ENCODE results near the gene PKP4. TPM values are rescaled to one million over a fixed set of nuclear protein-coding genes. Genes with fewer than 3 reads are reported as not detected.
"Not testable (repeated sequence)": the region's sequence is repeated elsewhere in the genome, so short reads cannot be mapped to it uniquely, and the experiment has no call there.

Gene PKP4
- total RNA-seq, 5 donors from 2014 or later (not counting 1 experiment from before 2014, with no cell fraction given), result 17.3 to 23.1 (median 20.3) TPM

GRCh38 chr2:158464426-158465281 lies 7.9 kb downstream of the PKP4 start:
- no peaks in the 10 kb centered on the region for H3K4me1 ChIP-seq (ENCODE audit: control insufficient read depth in 1 of 2, extremely low read depth in 1 of 2, insufficient read depth in 2 of 2, low read length in 2 of 2)
- Mint-ChIP-seq H3K4me3 (no peak overlapping the region), H3K4me1 (peaks cover 0 to 14% (median 5%) of the 10 kb centered on the region in 3 donors), H3K36me3 (peaks cover 4% of the 10 kb centered on the region), H3K9me3 (no peaks in the 10 kb centered on the region), H3K27me3 (no peaks in the 10 kb centered on the region), H3K27ac (no peak overlapping the region)
- H3K27me3 ChIP-seq (replicated peaks in 1 of 2; ENCODE audit: control insufficient read depth in 2 of 2, extremely low read depth in 1 of 2, insufficient read depth in 2 of 2, low read length in 1 of 2), result no peaks in the 10 kb centered on the region
- no peaks in the 10 kb centered on the region for H3K9me3 ChIP-seq
- H3K27ac ChIP-seq (ENCODE audit: low read length), result no peak overlapping the region
- ATAC-seq (replicated peaks in 1 of 4) (peak in 3 of 4 experiments; percentile 53 to 72 (median 64)), DNase-seq (peak in 1 of 35 experiments; percentile 45)
- 100% methylated on average over 1 of the region's 4 CpGs for WGBS (ENCODE audit: insufficient coverage)
- peaks cover 0 to 2% of the 10 kb centered on the region in 2 donors for H3K36me3 ChIP-seq (ENCODE audit: control insufficient read depth in 2 of 2, extremely low read depth in 1 of 2, insufficient read depth in 1 of 2, low read length in 1 of 2)
- POLR2A ChIA-PET, result no interaction called here
- no peak overlapping the region for H3K4me3 ChIP-seq (ENCODE audit: control insufficient read depth in 1 of 2, extremely low read depth in 1 of 2, low read length in 1 of 2)
- CTCF ChIA-PET, result interaction anchor here (1.0 to 2.0 kb wide), 4 partner anchors 8 to 15 kb away, joined by 3 to 9 read pairs (median 4); partner anchors contain the start of genes CCDC148 (in 1 of the 2) and PKP4 (in 1 of the 2)

GRCh38 chr2:158467248-158467647 lies 10.5 kb downstream of the PKP4 start:
- ChIA-PET CTCF (interaction anchor here (0.7 kb wide), 2 partner anchors 9 to 716 kb away, joined by 4 to 5 read pairs; no protein-coding TSS in a partner anchor), POLR2A (interaction anchor here in 1 of 2 donors (0.6 kb wide), 1 partner anchor 836 kb away, joined by 3 read pairs; no protein-coding TSS in a partner anchor)
- WGBS (ENCODE audit: insufficient coverage), result 100% methylated on average over 2 of the region's 4 CpGs
- no peak for ATAC-seq (replicated peaks in 1 of 4)
- H3K9me3 ChIP-seq, result no peaks in the 10 kb centered on the region
- H3K36me3 Mint-ChIP-seq, result peaks cover 13% of the 10 kb centered on the region
- no peak for DNase-seq
- no peaks in the 10 kb centered on the region for H3K9me3 Mint-ChIP-seq
- no peak overlapping the region for H3K27ac Mint-ChIP-seq
- H3K4me3 Mint-ChIP-seq, result no peak overlapping the region
- no peaks in the 10 kb centered on the region for H3K4me1 ChIP-seq (ENCODE audit: control insufficient read depth in 1 of 2, extremely low read depth in 1 of 2, insufficient read depth in 2 of 2, low read length in 2 of 2)
- H3K36me3 ChIP-seq (ENCODE audit: control insufficient read depth in 2 of 2, extremely low read depth in 1 of 2, insufficient read depth in 1 of 2, low read length in 1 of 2), result peaks cover 0 to 2% of the 10 kb centered on the region in 2 donors
- H3K27ac ChIP-seq (ENCODE audit: low read length), result no peak overlapping the region
- H3K4me3 ChIP-seq (ENCODE audit: control insufficient read depth in 1 of 2, extremely low read depth in 1 of 2, low read length in 1 of 2), result no peak overlapping the region
- H3K27me3 Mint-ChIP-seq, result no peaks in the 10 kb centered on the region
- no peaks in the 10 kb centered on the region for H3K27me3 ChIP-seq (replicated peaks in 1 of 2; ENCODE audit: control insufficient read depth in 2 of 2, extremely low read depth in 1 of 2, insufficient read depth in 2 of 2, low read length in 1 of 2)
- H3K4me1 Mint-ChIP-seq, result peaks cover 0 to 4% (median 0%) of the 10 kb centered on the region in 3 donors

DNA sequence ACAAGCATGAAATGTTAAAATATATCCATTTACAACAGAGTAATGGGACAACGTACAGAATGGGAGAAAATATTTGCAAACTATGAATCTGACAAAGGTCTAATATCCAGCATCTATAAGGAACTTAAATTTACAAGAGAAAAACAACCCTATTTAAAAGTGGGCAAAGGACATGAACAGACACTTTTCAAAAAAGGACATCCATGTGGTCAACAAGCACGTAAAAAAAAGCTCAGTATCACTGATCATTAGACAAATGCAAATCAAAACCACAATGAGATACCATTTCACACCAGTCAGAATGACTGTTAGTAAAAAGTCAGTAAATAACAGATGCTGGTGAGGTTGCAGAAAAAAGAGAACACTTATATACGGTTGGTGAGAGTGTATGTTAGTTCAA lies 16.1 kb downstream of the PKP4 start:
- H3K27ac Mint-ChIP-seq; H3K27ac ChIP-seq (ENCODE audit: low read length); H3K36me3 ChIP-seq (ENCODE audit: control insufficient read depth in 2 of 2, extremely low read depth in 1 of 2, insufficient read depth in 1 of 2, low read length in 1 of 2); H3K27me3 Mint-ChIP-seq; ATAC-seq (replicated peaks in 1 of 4); H3K27me3 ChIP-seq (replicated peaks in 1 of 2; ENCODE audit: control insufficient read depth in 2 of 2, extremely low read depth in 1 of 2, insufficient read depth in 2 of 2, low read length in 1 of 2); H3K9me3 Mint-ChIP-seq; CTCF ChIA-PET; H3K4me1 ChIP-seq (ENCODE audit: control insufficient read depth in 1 of 2, extremely low read depth in 1 of 2, insufficient read depth in 2 of 2, low read length in 2 of 2); H3K4me3 ChIP-seq (ENCODE audit: control insufficient read depth in 1 of 2, extremely low read depth in 1 of 2, low read length in 1 of 2); DNase-seq; H3K4me3 Mint-ChIP-seq; H3K9me3 ChIP-seq: not testable (repeated sequence)
- Mint-ChIP-seq H3K36me3 (peaks cover 19% of the 10 kb centered on the region), H3K4me1 (peaks cover 20 to 24% (median 23%) of the 10 kb centered on the region in 3 donors)
- WGBS (ENCODE audit: insufficient coverage), result no CpG with 5 or more reads among the region's 3 CpGs
- POLR2A ChIA-PET, result interaction anchor here in 1 of 2 donors (0.7 kb wide), 1 partner anchor 20 kb away, joined by 5 read pairs; no protein-coding TSS in a partner anchor

DNA sequence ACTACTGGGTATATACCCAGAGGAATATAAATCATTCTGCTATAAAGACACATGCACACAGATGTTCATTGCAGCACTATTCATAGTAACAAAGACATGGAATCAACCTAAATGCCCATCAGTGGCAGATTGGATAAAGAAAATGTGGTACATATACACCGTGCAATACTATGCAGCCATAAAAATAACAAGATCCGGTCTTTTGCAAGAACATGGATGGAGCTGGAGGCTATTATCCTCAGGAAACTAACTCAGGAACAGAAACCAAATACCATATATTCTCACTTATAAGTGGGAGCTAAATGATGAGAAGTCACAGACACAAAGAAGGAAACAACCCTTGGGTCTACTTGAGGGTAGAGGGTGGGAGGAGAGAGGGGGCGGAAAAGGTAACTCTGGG lies 16.5 kb downstream of the PKP4 start:
- not testable (repeated sequence) for H3K36me3 ChIP-seq (ENCODE audit: control insufficient read depth in 2 of 2, extremely low read depth in 1 of 2, insufficient read depth in 1 of 2, low read length in 1 of 2); H3K9me3 Mint-ChIP-seq; ATAC-seq (replicated peaks in 1 of 4); H3K27me3 ChIP-seq (replicated peaks in 1 of 2; ENCODE audit: control insufficient read depth in 2 of 2, extremely low read depth in 1 of 2, insufficient read depth in 2 of 2, low read length in 1 of 2); H3K4me3 Mint-ChIP-seq; DNase-seq; H3K9me3 ChIP-seq; H3K27me3 Mint-ChIP-seq; H3K27ac Mint-ChIP-seq; H3K4me3 ChIP-seq (ENCODE audit: control insufficient read depth in 1 of 2, extremely low read depth in 1 of 2, low read length in 1 of 2); H3K27ac ChIP-seq (ENCODE audit: low read length)
- H3K36me3 Mint-ChIP-seq, result peaks cover 19% of the 10 kb centered on the region
- POLR2A ChIA-PET, result interaction anchor here in 1 of 2 donors (0.6 to 0.7 kb wide), 2 partner anchors 19 to 163 kb away, joined by 3 to 5 read pairs; no protein-coding TSS in a partner anchor
- CTCF ChIA-PET, result interaction anchor here (0.6 to 1.7 kb wide), 2 partner anchors 11 to 839 kb away, joined by 3 to 6 read pairs; no protein-coding TSS in a partner anchor
- H3K4me1 Mint-ChIP-seq, result peaks cover 21 to 27% (median 26%) of the 10 kb centered on the region in 3 donors
- WGBS (ENCODE audit: insufficient coverage), result no CpG with 5 or more reads among the region's 3 CpGs
- peaks cover 0 to 11% of the 10 kb centered on the region in 2 experiments for H3K4me1 ChIP-seq (ENCODE audit: control insufficient read depth in 1 of 2, extremely low read depth in 1 of 2, insufficient read depth in 2 of 2, low read length in 2 of 2)

- no peak overlapping the region for H3K4me3 ChIP-seq (ENCODE audit: control insufficient read depth in 1 of 2, extremely low read depth in 1 of 2, low read length in 1 of 2)
- peaks cover 0 to 2% of the 10 kb centered on the region in 2 donors for H3K36me3 ChIP-seq (ENCODE audit: control insufficient read depth in 2 of 2, extremely low read depth in 1 of 2, insufficient read depth in 1 of 2, low read length in 1 of 2)
- ChIA-PET CTCF (interaction anchor here (0.6 to 1.7 kb wide), 2 partner anchors 12 to 839 kb away, joined by 3 to 6 read pairs; no protein-coding TSS in a partner anchor), POLR2A (interaction anchor here (0.5 to 0.7 kb wide), 3 partner anchors 19 to 262 kb away, joined by 3 to 5 read pairs (median 4); no protein-coding TSS in a partner anchor)
- Mint-ChIP-seq H3K9me3 (peaks cover 0 to 9% (median 0%) of the 10 kb centered on the region in 3 donors), H3K4me1 (peaks cover 25 to 29% (median 28%) of the 10 kb centered on the region in 3 donors), H3K27me3 (no peaks in the 10 kb centered on the region), H3K36me3 (peaks cover 19% of the 10 kb centered on the region), H3K27ac (no peak overlapping the region), H3K4me3 (no peak overlapping the region)
- no peaks in the 10 kb centered on the region for H3K27me3 ChIP-seq (replicated peaks in 1 of 2; ENCODE audit: control insufficient read depth in 2 of 2, extremely low read depth in 1 of 2, insufficient read depth in 2 of 2, low read length in 1 of 2)
- ATAC-seq (replicated peaks in 1 of 4) (no peak), DNase-seq (no peak)
- no peak overlapping the region for H3K27ac ChIP-seq (ENCODE audit: low read length)
- H3K4me1 ChIP-seq (ENCODE audit: control insufficient read depth in 1 of 2, extremely low read depth in 1 of 2, insufficient read depth in 2 of 2, low read length in 2 of 2), result peaks cover 0 to 11% of the 10 kb centered on the region in 2 experiments
- H3K9me3 ChIP-seq, result no peaks in the 10 kb centered on the region
- WGBS (ENCODE audit: insufficient coverage), result 98% methylated on average over 6 of the region's 8 CpGs
Observed at GRCh38 chr2:158473719-158474392, 17.1 kb downstream of the PKP4 start.

DNA sequence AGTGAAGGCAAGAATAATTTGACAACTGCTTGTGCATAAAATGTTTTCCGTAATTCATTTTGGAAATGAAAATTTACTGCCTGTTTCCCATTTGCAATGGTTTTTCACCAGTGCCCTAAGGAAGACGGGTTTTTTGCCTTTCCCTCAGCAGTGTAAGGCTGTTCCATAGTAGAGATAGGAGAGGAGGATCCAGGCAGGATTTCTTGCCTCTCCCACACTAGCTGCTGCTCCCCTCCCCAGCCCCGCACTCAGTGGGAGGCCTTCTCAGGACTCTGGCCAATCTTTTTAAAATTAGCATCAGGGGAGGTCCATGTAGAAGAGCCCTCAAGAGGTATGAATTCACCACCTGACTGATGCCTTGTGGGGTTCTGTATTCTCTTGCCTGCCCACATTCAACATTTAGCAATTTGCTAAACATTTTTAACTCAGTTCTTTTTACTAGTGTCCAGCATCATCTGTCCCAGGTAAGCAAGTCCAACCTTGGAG lies 17.8 kb downstream of the PKP4 start:
- not testable (repeated sequence) for H3K27me3 Mint-ChIP-seq; H3K27ac ChIP-seq (ENCODE audit: low read length); DNase-seq; H3K4me3 ChIP-seq (ENCODE audit: control insufficient read depth in 1 of 2, extremely low read depth in 1 of 2, low read length in 1 of 2); H3K9me3 Mint-ChIP-seq; H3K36me3 ChIP-seq (ENCODE audit: control insufficient read depth in 2 of 2, extremely low read depth in 1 of 2, insufficient read depth in 1 of 2, low read length in 1 of 2); H3K4me3 Mint-ChIP-seq; ATAC-seq (replicated peaks in 1 of 4); H3K27me3 ChIP-seq (replicated peaks in 1 of 2; ENCODE audit: control insufficient read depth in 2 of 2, extremely low read depth in 1 of 2, insufficient read depth in 2 of 2, low read length in 1 of 2); H3K9me3 ChIP-seq
- WGBS (ENCODE audit: insufficient coverage), result 100% methylated on average over 1 of the region's 3 CpGs
- CTCF ChIA-PET, result interaction anchor here (0.8 to 1.7 kb wide), 2 partner anchors 13 to 845 kb away, joined by 3 to 6 read pairs; no protein-coding TSS in a partner anchor
- Mint-ChIP-seq H3K4me1 (peaks cover 25 to 29% (median 28%) of the 10 kb centered on the region in 3 donors), H3K36me3 (peaks cover 15% of the 10 kb centered on the region), H3K27ac (peak overlapping the region; percentile 53 to 65)
- peaks cover 0 to 11% of the 10 kb centered on the region in 2 experiments for H3K4me1 ChIP-seq (ENCODE audit: control insufficient read depth in 1 of 2, extremely low read depth in 1 of 2, insufficient read depth in 2 of 2, low read length in 2 of 2)
- POLR2A ChIA-PET, result interaction anchor here in 1 of 2 donors (0.5 kb wide), 1 partner anchor 261 kb away, joined by 4 read pairs; no protein-coding TSS in a partner anchor

All from T-cell (primary cell).